Neural cell (in vitro differentiated cells): ENCODE results near the gene ENG.

Experiments used
- CTCF ChIP-seq: fragments of 450-650 bp; IDR thresholded peaks from 2 replicates; pipeline ENCODE4 v1.5.1; 2014; ENCODE audit warnings: antibody characterized with exemption, mild to moderate bottlenecking, moderate library complexity; ENCODE audit not compliant: poor library complexity, severe bottlenecking
- EZH2 ChIP-seq: fragments of 200-600, 300-800 bp; shearing (Covaris generic), sonication (generic); IDR thresholded peaks from 2 replicates; pipeline ENCODE4 v1.6.1; 2014; ENCODE audit warnings: antibody characterized with exemption, low read length, borderline replicate concordance, mild to moderate bottlenecking; ENCODE audit not compliant: insufficient read depth, poor library complexity, severe bottlenecking
- MXI1 ChIP-seq: fragments of 450-650 bp; conservative IDR thresholded peaks from 2 replicates; pipeline ENCODE4 v1.6.1; 2014; ENCODE audit warnings: antibody characterized with exemption, mild to moderate bottlenecking; ENCODE audit not compliant: poor library complexity, severe bottlenecking
- POLR2AphosphoS5 ChIP-seq: IDR thresholded peaks from 2 replicates; pipeline ENCODE4 v1.6.1; 2012
- RAD21 ChIP-seq: fragments of 450-650 bp; conservative IDR thresholded peaks from 2 replicates; pipeline ENCODE4 v1.6.1; 2014; ENCODE audit warnings: antibody characterized with exemption, mild to moderate bottlenecking, moderate library complexity
- TAF1 ChIP-seq: IDR thresholded peaks from 2 replicates; pipeline ENCODE4 v1.6.1; 2012; ENCODE audit warnings: low read depth

- TF ChIP-seq CTCF (no peak), EZH2 (no peak), MXI1 (no peak), TAF1 (no peak), POLR2AphosphoS5 (no peak), RAD21 (no peak)
Observed at GRCh38 chr9:127878001-127878651, 23.7 kb upstream of the ENG start.
